SK-N-SH (cell line): ENCODE data around the gene CERS6. TPM values are rescaled to one million over a fixed set of nuclear protein-coding genes. Genes with fewer than 3 reads are reported as not detected.

Experiments
- CTCF ChIA-PET: fragments of 300-600, 350-600 bp; formaldehyde crosslinking; extraction: SDS; loops from one replicate; lab custom pipeline; 2021; lab: Yijun Ruan, JAX
- POLR2A ChIA-PET: fragments of 350-600 bp; sonication (Branson Sonifier 250); formaldehyde crosslinking; extraction: SDS; loops from one replicate; lab custom pipeline; 2020; ENCODE audit warnings: antibody characterized with exemption, inconsistent platforms; lab: Yijun Ruan, JAX
- DNase-seq: peaks from one replicate; pipeline ENCODE4 v3.0.0; 2012
- H2AFZ ChIP-seq: fragments of 200-600 bp; sonication (generic); 2 replicates; pipeline ENCODE4 v1.8.1; 2016; ENCODE audit warnings: antibody characterized with exemption, mild to moderate bottlenecking, low read depth
- H3F3A ChIP-seq: fragments of 200-600 bp; sonication (generic); replicated peaks from 2 replicates; pipeline ENCODE3; 2016; ENCODE audit warnings: antibody characterized with exemption, mild to moderate bottlenecking; ENCODE audit not compliant: insufficient read depth
- H3K27ac ChIP-seq, 2 experiments: fragments of 200-500 bp in 1 of 2; fragments of 200-600 bp in 1 of 2; sonication (Bioruptor generic) in 1 of 2; sonication (generic), shearing (Covaris generic) in 1 of 2; 2 replicates each; pipeline versions ENCODE4 v1.5.1 to v1.6.1; 2014 to 2016; ENCODE audit warnings: low read depth in 2 of 2, inconsistent platforms in 1 of 2, low read length in 1 of 2, mild to moderate bottlenecking in 1 of 2, mixed read lengths in 1 of 2
- H3K27me3 ChIP-seq: fragments of 200-600 bp; sonication (generic), shearing (Covaris generic); 2 replicates; pipeline ENCODE4 v1.6.1; 2016; ENCODE audit warnings: mixed run types; ENCODE audit not compliant: insufficient read depth
- H3K36me3 ChIP-seq, 2 experiments: fragments of 200-500 bp in 1 of 2; fragments of 200-600 bp in 1 of 2; sonication (Bioruptor generic) in 1 of 2; sonication (generic) in 1 of 2; replicated peaks in 1 of 2; 2 replicates each; pipeline versions ENCODE3 to v1.5.1; 2014 to 2016; ENCODE audit warnings: low read length in 1 of 2, mild to moderate bottlenecking in 1 of 2; ENCODE audit not compliant: insufficient read depth in 2 of 2, control insufficient read depth in 1 of 2
- H3K4me1 ChIP-seq, 2 experiments: fragments of 200-500 bp in 1 of 2; fragments of 200-600 bp in 1 of 2; sonication (Bioruptor generic) in 1 of 2; sonication (generic), shearing (Covaris generic) in 1 of 2; 2 replicates each; pipeline versions ENCODE4 v1.5.1 to v1.6.1; 2014 to 2016; ENCODE audit warnings: low read depth in 1 of 2, low read length in 1 of 2, mixed run types in 1 of 2; ENCODE audit not compliant: insufficient read depth in 2 of 2, control insufficient read depth in 1 of 2
- H3K4me2 ChIP-seq: fragments of 200-600 bp; sonication (generic), shearing (Covaris generic); 2 replicates; pipeline ENCODE4 v1.6.1; 2017; ENCODE audit warnings: mixed run types
- H3K4me3 ChIP-seq, 2 experiments: fragments of 200-500 bp in 1 of 2; fragments of 200-600 bp in 1 of 2; sonication (Bioruptor generic) in 1 of 2; sonication (generic), shearing (Covaris generic) in 1 of 2; 2 replicates each; pipeline versions ENCODE4 v1.5.1 to v1.8.1; 2014 to 2016; ENCODE audit warnings: low read depth in 2 of 2, inconsistent platforms in 1 of 2, low read length in 1 of 2, mild to moderate bottlenecking in 1 of 2, mixed read lengths in 1 of 2, moderate library complexity in 1 of 2
- H3K79me2 ChIP-seq: fragments of 200-600 bp; sonication (generic); 2 replicates; pipeline ENCODE4 v1.8.1; 2017; ENCODE audit warnings: mild to moderate bottlenecking; ENCODE audit not compliant: insufficient read depth
- H3K9ac ChIP-seq: fragments of 200-600 bp; sonication (generic); 2 replicates; pipeline ENCODE4 v1.6.1; 2017; ENCODE audit warnings: mixed run types
- H3K9me2 ChIP-seq: fragments of 200-600 bp; sonication (generic); 2 replicates; pipeline ENCODE4 v1.6.1; 2017; ENCODE audit warnings: mixed run types
- H3K9me3 ChIP-seq: fragments of 200-600 bp; sonication (generic); 2 replicates; pipeline ENCODE4 v1.6.1; 2017; ENCODE audit warnings: mixed run types, mild to moderate bottlenecking, moderate library complexity
- H4K20me1 ChIP-seq: fragments of 200-600 bp; sonication (generic); 2 replicates; pipeline ENCODE4 v1.6.1; 2017; ENCODE audit warnings: mild to moderate bottlenecking, mixed run types; ENCODE audit not compliant: insufficient read depth
- ELF1 ChIP-seq: IDR thresholded peaks from 2 replicates; pipeline ENCODE4 v1.4.0; 2012
- FOSL2 ChIP-seq: IDR thresholded peaks from 2 replicates; pipeline ENCODE4 v1.4.0; 2012; ENCODE audit warnings: low read depth, mild to moderate bottlenecking, moderate library complexity, borderline replicate concordance
- FOXM1 ChIP-seq: IDR thresholded peaks from 2 replicates; pipeline ENCODE4 v1.4.0; 2012; ENCODE audit warnings: low read depth, mild to moderate bottlenecking
- GATA2 ChIP-seq: sonication (generic); formaldehyde crosslinking; IDR thresholded peaks from 2 replicates; pipeline ENCODE4 v1.5.0; 2020; ENCODE audit warnings: mild to moderate bottlenecking, missing genetic modification reagents
- JUND ChIP-seq: IDR thresholded peaks from 2 replicates; pipeline ENCODE4 v1.4.0; 2012
- NRF1 ChIP-seq: IDR thresholded peaks from 2 replicates; pipeline ENCODE4 v1.6.1; 2012; ENCODE audit warnings: low read depth, mild to moderate bottlenecking, low read length
- POLR2AphosphoS5 ChIP-seq: IDR thresholded peaks from 2 replicates; pipeline ENCODE4 v1.6.1; 2012; ENCODE audit warnings: low read depth, low read length
- RCOR1 ChIP-seq: fragments of 150-350 bp; IDR thresholded peaks from 2 replicates; pipeline ENCODE4 v1.6.1; 2017; ENCODE audit warnings: antibody characterized with exemption, low read length
- RFX5 ChIP-seq: IDR thresholded peaks from 2 replicates; pipeline ENCODE4 v1.6.1; 2012; ENCODE audit warnings: mild to moderate bottlenecking, improper control_type of control experiment, low read length
- RXRA ChIP-seq: IDR thresholded peaks from 2 replicates; pipeline ENCODE4 v1.4.0; 2012; ENCODE audit warnings: low read depth, mild to moderate bottlenecking, borderline replicate concordance
- TAF1 ChIP-seq: IDR thresholded peaks from 2 replicates; pipeline ENCODE4 v1.6.1; 2012; ENCODE audit warnings: low read depth, mild to moderate bottlenecking, low read length, moderate library complexity, borderline replicate concordance
- YY1 ChIP-seq: IDR thresholded peaks from 2 replicates; pipeline ENCODE4 v1.4.0; 2012; ENCODE audit warnings: low read depth, mild to moderate bottlenecking
- WGBS: methylation state at CpG from one replicate; pipeline ENCODE4 v1.1.6; 2017; ENCODE audit warnings: low lambda C conversion rate; 5-methylcytosine and 5-hydroxymethylcytosine counted together
- polyA plus RNA-seq, 3 experiments: library from polyadenylated mRNA; depleted of rRNA; stranded (reverse); fragments of >200 nt; gene quantifications; 2 replicates each; pipeline ENCODE4 v1.2.3, GENCODE V29; 2012
- TF ChIP-seq, protein P1 (sequence below): fragments of 200-600 bp; sonication (generic); IDR thresholded peaks from 2 replicates; pipeline ENCODE4 v1.6.1; 2017; ENCODE audit warnings: antibody characterized with exemption, mild to moderate bottlenecking, moderate library complexity
- TF ChIP-seq, protein P2 (sequence below): fragments of 150-350 bp; IDR thresholded peaks from 2 replicates; pipeline ENCODE4 v1.6.1; 2016; ENCODE audit warnings: mild to moderate bottlenecking, low read depth, low read length
- TF ChIP-seq, protein P3 (sequence below): IDR thresholded peaks from 2 replicates; pipeline ENCODE4 v1.6.1; 2012; ENCODE audit warnings: mild to moderate bottlenecking, low read depth, low read length, moderate library complexity
- TF ChIP-seq, protein P4 (sequence below): fragments of 150-350 bp; IDR thresholded peaks from 2 replicates; pipeline ENCODE4 v1.6.1; 2017; ENCODE audit warnings: antibody characterized with exemption, low read length, low read depth, borderline replicate concordance
- TF ChIP-seq, protein P5 (sequence below): IDR thresholded peaks from 2 replicates; pipeline ENCODE4; 2012
- TF ChIP-seq, protein P6 (sequence below): IDR thresholded peaks from 2 replicates; pipeline ENCODE4 v1.4.0; 2012; ENCODE audit warnings: low read depth, borderline replicate concordance

CERS6 gene
- polyA plus RNA-seq, 1 of the 3 experiments (the other 2 are of a cell fraction) = 1.8 TPM

DNA sequence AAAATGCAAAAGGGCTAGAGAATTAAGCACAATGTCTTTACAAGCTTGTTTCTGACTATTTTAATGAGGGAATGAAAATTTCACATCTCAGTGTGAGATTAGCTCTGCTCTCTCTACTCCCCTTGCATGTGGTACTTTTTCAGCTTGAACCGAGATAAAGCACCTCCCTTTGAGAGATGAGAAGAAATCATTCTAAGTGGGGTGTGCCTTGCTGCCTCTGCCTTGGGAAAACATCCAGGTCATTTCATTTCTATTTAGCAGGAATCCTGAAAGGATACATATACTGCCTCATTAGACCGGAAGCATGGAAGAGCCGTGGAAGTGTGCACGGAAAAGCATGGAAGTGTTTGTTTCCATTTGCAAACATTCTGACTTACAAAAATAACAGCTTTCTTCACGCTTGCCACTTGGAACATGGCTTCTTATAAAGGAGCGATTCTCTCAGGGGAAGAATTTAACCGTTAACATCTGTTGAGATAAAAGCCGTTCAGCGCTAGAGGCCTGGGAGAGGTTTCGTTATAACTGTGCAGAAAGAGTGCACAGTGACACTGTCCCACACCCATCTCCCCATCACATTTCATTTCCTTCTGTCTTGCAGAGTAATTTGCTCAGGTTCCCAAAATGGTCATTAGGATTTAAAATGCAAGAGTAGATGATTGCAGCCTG is 363.1 kb downstream of the CERS6 start:
- 74% methylated on average over 10 of the region's 10 CpGs for WGBS
- no peaks in the 10 kb centered on the region for H3K9me3 ChIP-seq
- H3K4me1 ChIP-seq = peaks cover 0 to 5% of the 10 kb centered on the region in 2 experiments; a peak in 2 of 4 replicates
- DNase-seq = no peak
- H3K27me3 ChIP-seq = no peaks in the 10 kb centered on the region
- H3K4me2 ChIP-seq = no peak overlapping the region
- no peak overlapping the region for H2AFZ ChIP-seq
- H3K9ac ChIP-seq = no peak overlapping the region
- H3K9me2 ChIP-seq = no peaks in the 10 kb centered on the region
- ChIA-PET CTCF (interaction anchor here (1.0 to 1.5 kb wide), 2 partner anchors 12 to 142 kb away, joined by 3 read pairs; no protein-coding TSS in a partner anchor), POLR2A (no interaction called here)
- no peaks in the 10 kb centered on the region for H4K20me1 ChIP-seq
- TF ChIP-seq, protein P1, sequence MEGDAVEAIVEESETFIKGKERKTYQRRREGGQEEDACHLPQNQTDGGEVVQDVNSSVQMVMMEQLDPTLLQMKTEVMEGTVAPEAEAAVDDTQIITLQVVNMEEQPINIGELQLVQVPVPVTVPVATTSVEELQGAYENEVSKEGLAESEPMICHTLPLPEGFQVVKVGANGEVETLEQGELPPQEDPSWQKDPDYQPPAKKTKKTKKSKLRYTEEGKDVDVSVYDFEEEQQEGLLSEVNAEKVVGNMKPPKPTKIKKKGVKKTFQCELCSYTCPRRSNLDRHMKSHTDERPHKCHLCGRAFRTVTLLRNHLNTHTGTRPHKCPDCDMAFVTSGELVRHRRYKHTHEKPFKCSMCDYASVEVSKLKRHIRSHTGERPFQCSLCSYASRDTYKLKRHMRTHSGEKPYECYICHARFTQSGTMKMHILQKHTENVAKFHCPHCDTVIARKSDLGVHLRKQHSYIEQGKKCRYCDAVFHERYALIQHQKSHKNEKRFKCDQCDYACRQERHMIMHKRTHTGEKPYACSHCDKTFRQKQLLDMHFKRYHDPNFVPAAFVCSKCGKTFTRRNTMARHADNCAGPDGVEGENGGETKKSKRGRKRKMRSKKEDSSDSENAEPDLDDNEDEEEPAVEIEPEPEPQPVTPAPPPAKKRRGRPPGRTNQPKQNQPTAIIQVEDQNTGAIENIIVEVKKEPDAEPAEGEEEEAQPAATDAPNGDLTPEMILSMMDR = no peak
- TF ChIP-seq, protein P2, sequence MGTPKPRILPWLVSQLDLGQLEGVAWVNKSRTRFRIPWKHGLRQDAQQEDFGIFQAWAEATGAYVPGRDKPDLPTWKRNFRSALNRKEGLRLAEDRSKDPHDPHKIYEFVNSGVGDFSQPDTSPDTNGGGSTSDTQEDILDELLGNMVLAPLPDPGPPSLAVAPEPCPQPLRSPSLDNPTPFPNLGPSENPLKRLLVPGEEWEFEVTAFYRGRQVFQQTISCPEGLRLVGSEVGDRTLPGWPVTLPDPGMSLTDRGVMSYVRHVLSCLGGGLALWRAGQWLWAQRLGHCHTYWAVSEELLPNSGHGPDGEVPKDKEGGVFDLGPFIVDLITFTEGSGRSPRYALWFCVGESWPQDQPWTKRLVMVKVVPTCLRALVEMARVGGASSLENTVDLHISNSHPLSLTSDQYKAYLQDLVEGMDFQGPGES = no peak
- TF ChIP-seq, protein P3, sequence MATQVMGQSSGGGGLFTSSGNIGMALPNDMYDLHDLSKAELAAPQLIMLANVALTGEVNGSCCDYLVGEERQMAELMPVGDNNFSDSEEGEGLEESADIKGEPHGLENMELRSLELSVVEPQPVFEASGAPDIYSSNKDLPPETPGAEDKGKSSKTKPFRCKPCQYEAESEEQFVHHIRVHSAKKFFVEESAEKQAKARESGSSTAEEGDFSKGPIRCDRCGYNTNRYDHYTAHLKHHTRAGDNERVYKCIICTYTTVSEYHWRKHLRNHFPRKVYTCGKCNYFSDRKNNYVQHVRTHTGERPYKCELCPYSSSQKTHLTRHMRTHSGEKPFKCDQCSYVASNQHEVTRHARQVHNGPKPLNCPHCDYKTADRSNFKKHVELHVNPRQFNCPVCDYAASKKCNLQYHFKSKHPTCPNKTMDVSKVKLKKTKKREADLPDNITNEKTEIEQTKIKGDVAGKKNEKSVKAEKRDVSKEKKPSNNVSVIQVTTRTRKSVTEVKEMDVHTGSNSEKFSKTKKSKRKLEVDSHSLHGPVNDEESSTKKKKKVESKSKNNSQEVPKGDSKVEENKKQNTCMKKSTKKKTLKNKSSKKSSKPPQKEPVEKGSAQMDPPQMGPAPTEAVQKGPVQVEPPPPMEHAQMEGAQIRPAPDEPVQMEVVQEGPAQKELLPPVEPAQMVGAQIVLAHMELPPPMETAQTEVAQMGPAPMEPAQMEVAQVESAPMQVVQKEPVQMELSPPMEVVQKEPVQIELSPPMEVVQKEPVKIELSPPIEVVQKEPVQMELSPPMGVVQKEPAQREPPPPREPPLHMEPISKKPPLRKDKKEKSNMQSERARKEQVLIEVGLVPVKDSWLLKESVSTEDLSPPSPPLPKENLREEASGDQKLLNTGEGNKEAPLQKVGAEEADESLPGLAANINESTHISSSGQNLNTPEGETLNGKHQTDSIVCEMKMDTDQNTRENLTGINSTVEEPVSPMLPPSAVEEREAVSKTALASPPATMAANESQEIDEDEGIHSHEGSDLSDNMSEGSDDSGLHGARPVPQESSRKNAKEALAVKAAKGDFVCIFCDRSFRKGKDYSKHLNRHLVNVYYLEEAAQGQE = no peak
- TF ChIP-seq, protein P4, sequence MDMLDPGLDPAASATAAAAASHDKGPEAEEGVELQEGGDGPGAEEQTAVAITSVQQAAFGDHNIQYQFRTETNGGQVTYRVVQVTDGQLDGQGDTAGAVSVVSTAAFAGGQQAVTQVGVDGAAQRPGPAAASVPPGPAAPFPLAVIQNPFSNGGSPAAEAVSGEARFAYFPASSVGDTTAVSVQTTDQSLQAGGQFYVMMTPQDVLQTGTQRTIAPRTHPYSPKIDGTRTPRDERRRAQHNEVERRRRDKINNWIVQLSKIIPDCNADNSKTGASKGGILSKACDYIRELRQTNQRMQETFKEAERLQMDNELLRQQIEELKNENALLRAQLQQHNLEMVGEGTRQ = no peak
- TF ChIP-seq JUND (no peak), ELF1 (no peak), RCOR1 (no peak), GATA2 (CRISPR knock-in tag) (no peak), TAF1 (no peak), RFX5 (no peak), NRF1 (no peak), FOXM1 (no peak), POLR2AphosphoS5 (no peak), YY1 (no peak), RXRA (no peak), FOSL2 (no peak)
- TF ChIP-seq, protein P5, sequence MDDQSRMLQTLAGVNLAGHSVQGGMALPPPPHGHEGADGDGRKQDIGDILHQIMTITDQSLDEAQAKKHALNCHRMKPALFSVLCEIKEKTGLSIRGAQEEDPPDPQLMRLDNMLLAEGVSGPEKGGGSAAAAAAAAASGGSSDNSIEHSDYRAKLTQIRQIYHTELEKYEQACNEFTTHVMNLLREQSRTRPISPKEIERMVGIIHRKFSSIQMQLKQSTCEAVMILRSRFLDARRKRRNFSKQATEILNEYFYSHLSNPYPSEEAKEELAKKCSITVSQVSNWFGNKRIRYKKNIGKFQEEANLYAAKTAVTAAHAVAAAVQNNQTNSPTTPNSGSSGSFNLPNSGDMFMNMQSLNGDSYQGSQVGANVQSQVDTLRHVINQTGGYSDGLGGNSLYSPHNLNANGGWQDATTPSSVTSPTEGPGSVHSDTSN = no peak
- TF ChIP-seq, protein P6, sequence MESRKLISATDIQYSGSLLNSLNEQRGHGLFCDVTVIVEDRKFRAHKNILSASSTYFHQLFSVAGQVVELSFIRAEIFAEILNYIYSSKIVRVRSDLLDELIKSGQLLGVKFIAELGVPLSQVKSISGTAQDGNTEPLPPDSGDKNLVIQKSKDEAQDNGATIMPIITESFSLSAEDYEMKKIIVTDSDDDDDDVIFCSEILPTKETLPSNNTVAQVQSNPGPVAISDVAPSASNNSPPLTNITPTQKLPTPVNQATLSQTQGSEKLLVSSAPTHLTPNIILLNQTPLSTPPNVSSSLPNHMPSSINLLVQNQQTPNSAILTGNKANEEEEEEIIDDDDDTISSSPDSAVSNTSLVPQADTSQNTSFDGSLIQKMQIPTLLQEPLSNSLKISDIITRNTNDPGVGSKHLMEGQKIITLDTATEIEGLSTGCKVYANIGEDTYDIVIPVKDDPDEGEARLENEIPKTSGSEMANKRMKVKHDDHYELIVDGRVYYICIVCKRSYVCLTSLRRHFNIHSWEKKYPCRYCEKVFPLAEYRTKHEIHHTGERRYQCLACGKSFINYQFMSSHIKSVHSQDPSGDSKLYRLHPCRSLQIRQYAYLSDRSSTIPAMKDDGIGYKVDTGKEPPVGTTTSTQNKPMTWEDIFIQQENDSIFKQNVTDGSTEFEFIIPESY = no peak
- H3K79me2 ChIP-seq = no peaks in the 10 kb centered on the region
- no peak overlapping the region for H3K4me3 ChIP-seq
- H3K36me3 ChIP-seq = no peaks in the 10 kb centered on the region
- H3F3A ChIP-seq = no peaks in the 10 kb centered on the region
- no peak overlapping the region for H3K27ac ChIP-seq
